Endothelial cell (in vitro differentiated cells): ENCODE measurements around the gene VPS26B. TPM values are rescaled to one million over a fixed set of nuclear protein-coding genes. Genes with fewer than 3 reads are reported as not detected.

ENCODE experiments used
- DNase-seq: peaks from one replicate; pipeline ENCODE4 v3.0.0; 2021; ENCODE audit warnings: low spot score
- H3K27ac Mint-ChIP-seq: one replicate; pipeline ENCODE4 v1.8.0; 2021; ENCODE audit warnings: mixed read lengths, inconsistent platforms; ENCODE audit not compliant: unreplicated experiment
- H3K27me3 Mint-ChIP-seq: one replicate; pipeline ENCODE4 v1.8.0; 2021; ENCODE audit warnings: mild to moderate bottlenecking, moderate library complexity, mixed read lengths, inconsistent platforms; ENCODE audit not compliant: unreplicated experiment
- H3K36me3 Mint-ChIP-seq: one replicate; pipeline ENCODE4 v1.8.0; 2021; ENCODE audit warnings: mild to moderate bottlenecking, low read depth, mixed read lengths, inconsistent platforms; ENCODE audit not compliant: unreplicated experiment
- H3K4me1 Mint-ChIP-seq: one replicate; pipeline ENCODE4 v1.8.0; 2021; ENCODE audit warnings: mild to moderate bottlenecking, mixed read lengths, inconsistent platforms; ENCODE audit not compliant: unreplicated experiment
- H3K4me3 Mint-ChIP-seq: one replicate; pipeline ENCODE4 v1.8.0; 2021; ENCODE audit warnings: mild to moderate bottlenecking, mixed read lengths, inconsistent platforms; ENCODE audit not compliant: unreplicated experiment
- H3K9me3 Mint-ChIP-seq: one replicate; pipeline ENCODE4 v1.8.0; 2021; ENCODE audit warnings: mixed read lengths, inconsistent platforms; ENCODE audit not compliant: unreplicated experiment
- total RNA-seq: library from RNA; stranded (reverse); fragmentation: NEBNext Ultra II Directional; extraction: Animal tissue kit (Norgen Biotek cat#: 25700); gene quantifications from one replicate; pipeline ENCODE4 v1.2.1, GENCODE V29; 2021; ENCODE audit not compliant: unreplicated experiment
- TF ChIP-seq, protein P1 (sequence below): fragments of 200-600 bp; sonication (generic); IDR thresholded peaks from one replicate; pipeline ENCODE4 v1.5.0; 2021; ENCODE audit warnings: antibody characterized with exemption; ENCODE audit not compliant: unreplicated experiment

Gene VPS26B
- total RNA-seq, 1 donor from 2014 or later, result 132 TPM

DNA sequence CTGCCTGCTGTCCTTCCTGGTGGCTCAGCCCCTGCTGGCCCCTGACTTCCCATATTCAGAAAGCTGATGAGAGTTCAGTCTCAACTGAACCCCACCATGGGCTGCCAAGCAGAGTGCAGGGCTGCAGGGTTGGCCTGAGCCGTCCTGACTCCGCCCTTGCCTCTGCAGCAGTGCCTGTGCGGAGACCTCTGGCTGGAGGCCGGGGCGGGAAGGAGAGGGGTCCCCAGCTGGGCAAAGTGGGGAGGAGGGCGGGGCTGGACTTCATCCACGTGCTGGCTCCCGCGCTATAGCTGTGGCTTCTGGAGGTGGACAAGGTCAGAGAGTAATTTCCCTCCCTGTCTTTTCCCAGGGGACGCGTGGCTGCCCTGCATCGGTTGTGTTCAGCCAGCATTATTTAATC lies 65.3 kb downstream of the VPS26B start:
- TF ChIP-seq, protein P1, sequence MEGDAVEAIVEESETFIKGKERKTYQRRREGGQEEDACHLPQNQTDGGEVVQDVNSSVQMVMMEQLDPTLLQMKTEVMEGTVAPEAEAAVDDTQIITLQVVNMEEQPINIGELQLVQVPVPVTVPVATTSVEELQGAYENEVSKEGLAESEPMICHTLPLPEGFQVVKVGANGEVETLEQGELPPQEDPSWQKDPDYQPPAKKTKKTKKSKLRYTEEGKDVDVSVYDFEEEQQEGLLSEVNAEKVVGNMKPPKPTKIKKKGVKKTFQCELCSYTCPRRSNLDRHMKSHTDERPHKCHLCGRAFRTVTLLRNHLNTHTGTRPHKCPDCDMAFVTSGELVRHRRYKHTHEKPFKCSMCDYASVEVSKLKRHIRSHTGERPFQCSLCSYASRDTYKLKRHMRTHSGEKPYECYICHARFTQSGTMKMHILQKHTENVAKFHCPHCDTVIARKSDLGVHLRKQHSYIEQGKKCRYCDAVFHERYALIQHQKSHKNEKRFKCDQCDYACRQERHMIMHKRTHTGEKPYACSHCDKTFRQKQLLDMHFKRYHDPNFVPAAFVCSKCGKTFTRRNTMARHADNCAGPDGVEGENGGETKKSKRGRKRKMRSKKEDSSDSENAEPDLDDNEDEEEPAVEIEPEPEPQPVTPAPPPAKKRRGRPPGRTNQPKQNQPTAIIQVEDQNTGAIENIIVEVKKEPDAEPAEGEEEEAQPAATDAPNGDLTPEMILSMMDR, result no peak
- peaks cover 6% of the 10 kb centered on the region for H3K36me3 Mint-ChIP-seq
- H3K27me3 Mint-ChIP-seq, result no peaks in the 10 kb centered on the region
- H3K9me3 Mint-ChIP-seq, result no peaks in the 10 kb centered on the region
- H3K4me3 Mint-ChIP-seq, result no peak overlapping the region
- DNase-seq, result no peak
- peaks cover 6% of the 10 kb centered on the region for H3K4me1 Mint-ChIP-seq
- no peak overlapping the region for H3K27ac Mint-ChIP-seq

DNA sequence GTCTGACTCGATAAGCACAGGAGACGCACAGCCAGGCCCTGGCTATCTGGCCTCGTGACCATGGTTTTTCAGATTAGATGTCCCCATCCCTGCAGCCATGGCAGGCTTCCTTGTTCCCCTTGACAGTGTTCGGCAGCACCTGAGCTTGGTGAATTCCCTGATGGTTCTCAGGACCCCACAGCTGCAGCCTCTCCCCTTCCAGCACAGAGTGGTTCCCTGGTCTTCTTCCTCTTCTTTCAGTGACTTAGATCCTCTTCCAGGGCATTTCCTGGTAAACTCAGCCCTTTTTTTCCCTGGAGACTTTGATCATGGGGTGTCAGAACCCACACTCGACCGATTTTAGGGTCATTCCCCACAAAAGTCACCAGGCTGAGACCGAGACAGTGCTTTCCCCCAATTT lies 66.2 kb downstream of the VPS26B start:
- Mint-ChIP-seq H3K27ac (no peak overlapping the region), H3K27me3 (no peaks in the 10 kb centered on the region), H3K4me3 (no peak overlapping the region), H3K36me3 (peaks cover 6% of the 10 kb centered on the region), H3K9me3 (no peaks in the 10 kb centered on the region), H3K4me1 (peaks cover 6% of the 10 kb centered on the region)
- TF ChIP-seq, protein P1, result no peak
- DNase-seq, result no peak

DNA sequence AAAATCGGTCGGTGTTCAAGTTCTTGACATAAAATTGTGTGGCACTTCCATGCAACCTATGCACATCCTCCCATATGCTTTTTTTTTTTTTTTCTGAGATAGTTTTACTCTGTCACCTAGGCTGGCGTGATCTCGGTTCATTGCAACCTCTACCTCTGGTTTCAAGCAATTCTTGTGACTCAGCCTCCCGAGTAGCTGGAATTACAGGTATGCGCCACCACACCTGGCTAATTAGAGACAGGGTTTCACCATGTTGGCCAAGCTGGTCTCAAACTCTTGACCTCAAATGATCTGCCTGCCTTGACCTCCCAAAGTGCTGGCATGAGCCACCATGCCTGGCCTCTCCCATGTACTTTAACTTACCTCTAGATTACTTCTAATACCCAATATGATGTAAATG lies 66.7 kb downstream of the VPS26B start:
- no peaks in the 10 kb centered on the region for H3K27me3 Mint-ChIP-seq
- H3K4me1 Mint-ChIP-seq, result peaks cover 6% of the 10 kb centered on the region
- H3K36me3 Mint-ChIP-seq, result peaks cover 6% of the 10 kb centered on the region
- H3K9me3 Mint-ChIP-seq, result no peaks in the 10 kb centered on the region
- DNase-seq, result no peak
- no peak overlapping the region for H3K27ac Mint-ChIP-seq
- TF ChIP-seq, protein P1, result no peak
- no peak overlapping the region for H3K4me3 Mint-ChIP-seq

DNA sequence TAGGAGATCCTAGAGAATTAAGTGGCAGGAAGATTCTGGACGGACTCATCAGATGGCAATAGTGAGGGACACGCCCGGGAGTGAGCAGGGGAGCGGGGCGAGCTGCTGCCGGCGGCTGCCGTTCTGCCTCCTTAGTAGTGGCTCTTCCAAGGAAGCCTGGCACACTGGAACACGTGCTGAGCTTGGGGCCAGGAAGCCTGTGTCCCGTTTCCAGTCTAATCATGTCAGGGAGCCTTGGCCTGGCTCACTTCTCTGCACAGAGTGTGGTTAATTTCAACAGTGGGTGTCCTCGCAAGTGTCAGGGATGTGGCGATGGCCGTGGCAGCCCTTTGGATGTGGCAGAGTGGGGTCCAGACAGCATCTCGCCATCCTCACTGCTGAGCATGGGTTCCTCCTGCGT lies 68.2 kb downstream of the VPS26B start:
- TF ChIP-seq, protein P1, result no peak
- H3K27ac Mint-ChIP-seq, result no peak overlapping the region
- DNase-seq, result no peak
- H3K27me3 Mint-ChIP-seq, result no peaks in the 10 kb centered on the region
- H3K4me3 Mint-ChIP-seq, result no peak overlapping the region
- peaks cover 6% of the 10 kb centered on the region for H3K36me3 Mint-ChIP-seq
- H3K9me3 Mint-ChIP-seq, result no peaks in the 10 kb centered on the region
- peaks cover 6% of the 10 kb centered on the region for H3K4me1 Mint-ChIP-seq

DNA sequence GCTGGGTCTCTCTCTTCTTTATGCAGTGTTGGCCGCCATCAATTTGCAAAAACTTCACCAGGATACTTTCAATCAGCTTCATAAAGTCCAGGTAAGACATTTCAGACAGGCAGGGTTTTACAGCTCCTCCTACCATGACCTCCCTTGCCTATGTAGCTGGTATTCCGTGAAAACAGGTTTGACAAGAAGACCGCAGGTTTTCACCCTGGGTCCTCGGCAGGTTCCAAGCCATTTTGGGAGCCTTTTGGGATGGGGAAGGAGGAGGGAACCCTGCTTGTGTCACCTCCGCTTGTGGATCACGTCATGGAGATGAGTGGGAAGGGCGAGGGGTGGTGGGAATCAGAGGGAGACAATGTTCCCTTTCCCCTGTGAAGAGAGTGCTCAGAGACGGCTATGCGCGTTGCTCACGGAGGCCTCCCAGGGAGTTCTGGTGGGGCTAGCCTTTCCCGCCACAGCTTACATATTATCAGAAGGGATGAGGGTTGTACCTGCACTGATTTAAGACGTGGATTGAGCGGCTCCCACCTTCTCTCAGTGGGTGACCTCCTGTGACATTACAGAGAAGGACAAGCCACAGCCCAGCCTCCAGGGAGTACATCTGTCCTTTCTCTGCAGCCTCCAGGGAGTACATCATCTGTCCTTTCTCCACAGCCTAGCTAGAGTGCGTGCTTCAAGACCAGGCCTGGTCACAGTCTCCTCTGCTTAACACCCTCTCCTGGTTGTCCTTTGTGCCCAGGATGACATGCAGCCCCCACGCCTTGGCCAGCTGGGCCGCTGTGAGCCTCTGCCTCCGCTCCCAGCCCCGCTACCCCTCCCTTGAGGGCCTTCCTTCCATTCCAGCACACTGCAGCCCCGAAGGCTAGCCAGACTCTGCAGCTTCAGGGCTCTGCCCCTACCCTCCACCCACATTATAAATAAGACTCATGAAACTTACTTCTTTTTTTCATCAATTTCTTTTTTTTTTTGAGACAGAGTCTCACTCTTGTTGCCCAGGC lies 68.9 kb downstream of the VPS26B start:
- H3K27ac Mint-ChIP-seq, result no peak overlapping the region

More for the DNA sequence above, 68.9 kb downstream of the VPS26B start:
- Mint-ChIP-seq H3K36me3 (peaks cover 6% of the 10 kb centered on the region), H3K9me3 (no peaks in the 10 kb centered on the region), H3K4me1 (peaks cover 4% of the 10 kb centered on the region), H3K27me3 (no peaks in the 10 kb centered on the region), H3K4me3 (no peak overlapping the region)
- TF ChIP-seq, protein P1, result no peak
- no peak for DNase-seq
